K562 (cell line): ENCODE measurements around the gene BCHE. TPM values are rescaled to one million over a fixed set of nuclear protein-coding genes. Genes with fewer than 3 reads are reported as not detected.

Source experiments
- ATAC-seq: fragments of 200-7000 bp; cut with Tn5 transposase; 3 replicates; pipeline ENCODE4 v1.9.1; 2020; ENCODE audit warnings: moderate library complexity
- BruUV-seq: library from RNA; stranded (reverse); fragments of 400-500 nt; replicated peaks from 2 replicates; lab custom pipeline; 2021; lab: Mats Ljungman, UMichigan
- CTCF ChIA-PET: fragments of 300-600 bp; formaldehyde crosslinking; extraction: SDS; loops from one replicate; lab custom pipeline; 2021; ENCODE audit warnings: low intra/inter-chr PET ratio; lab: Yijun Ruan, JAX
- POLR2A ChIA-PET: fragments of 300-600, 350-650 bp; sonication (Branson Sonifier 250); formaldehyde crosslinking; extraction: SDS; loops from one replicate; lab custom pipeline; 2021; ENCODE audit warnings: antibody characterized with exemption, inconsistent platforms; lab: Yijun Ruan, JAX
- DNase-seq, 4 experiments: peaks; one replicate each; pipeline versions ENCODE4 v3.0.0 to v3.0.0-alpha.2; 2011 to 2018; ENCODE audit warnings: low spot score in 3 of 4, mixed read lengths in 3 of 4; ENCODE audit errors: extremely low read depth in 1 of 4
- FAIRE-seq: peaks from 2 replicates; lab custom pipeline; 2011; peaks lifted over from hg19 to GRCh38; lab: Jason Lieb, UNC
- H2AFZ ChIP-seq: 2 replicates; pipeline ENCODE4 v1.6.0; 2011; ENCODE audit warnings: low read depth, low read length, control low read depth, inconsistent platforms
- H3K27ac ChIP-seq: fragments of 200-600 bp; 3 replicates; pipeline ENCODE4 v1.8.0; 2011; ENCODE audit warnings: low read depth, mild to moderate bottlenecking, control low read depth, inconsistent platforms, low read length, moderate library complexity, mixed read lengths; ENCODE audit errors: extremely low read depth
- H3K27me3 ChIP-seq, 2 experiments: fragments of 300-600 bp in 1 of 2; 2 replicates in 1 of 2; 3 replicates in 1 of 2; pipeline versions ENCODE4 v1.6.0 to v1.8.0; 2011; ENCODE audit warnings: inconsistent platforms in 2 of 2, low read length in 2 of 2, mild to moderate bottlenecking in 1 of 2, mixed read lengths in 1 of 2, moderate library complexity in 1 of 2; ENCODE audit not compliant: control insufficient read depth in 2 of 2, insufficient read depth in 2 of 2
- H3K36me3 ChIP-seq: fragments of 300-600 bp; 3 replicates; pipeline ENCODE4 v1.8.0; 2011; ENCODE audit warnings: mild to moderate bottlenecking, low read length, inconsistent platforms; ENCODE audit not compliant: control insufficient read depth, insufficient read depth
- H3K4me1 ChIP-seq, 2 experiments: fragments of 200-600 bp in 1 of 2; replicated peaks in 1 of 2; 2 replicates in 1 of 2; 3 replicates in 1 of 2; pipeline versions ENCODE4 v1.5.1 to v1.8.0; 2011; ENCODE audit warnings: inconsistent platforms in 2 of 2, low read length in 2 of 2, mild to moderate bottlenecking in 1 of 2, mixed read lengths in 1 of 2, moderate library complexity in 1 of 2; ENCODE audit not compliant: control insufficient read depth in 2 of 2, insufficient read depth in 2 of 2
- H3K4me2 ChIP-seq: 2 replicates; pipeline ENCODE4 v1.6.1; 2011; ENCODE audit warnings: low read length, control low read depth, inconsistent platforms, mixed read lengths; ENCODE audit not compliant: insufficient read depth
- H3K4me3 ChIP-seq: fragments of 200-600 bp; sonication (generic), shearing (Covaris generic); 2 replicates; pipeline ENCODE4 v1.5.1; 2016; ENCODE audit warnings: control low read depth, inconsistent platforms
- H3K79me2 ChIP-seq: fragments of 200-600 bp; 3 replicates; pipeline ENCODE4 v1.8.0; 2011; ENCODE audit warnings: low read length, inconsistent platforms; ENCODE audit not compliant: control insufficient read depth, insufficient read depth
- H3K9ac ChIP-seq, 2 experiments: 2 replicates each; pipeline versions ENCODE4 v1.6.0 to v1.6.1; 2011; ENCODE audit warnings: low read depth in 2 of 2, low read length in 2 of 2, control low read depth in 1 of 2, inconsistent platforms in 1 of 2, mild to moderate bottlenecking in 1 of 2, mixed read lengths in 1 of 2; ENCODE audit not compliant: insufficient read depth in 1 of 2
- H3K9me1 ChIP-seq: one replicate; pipeline ENCODE4 v1.6.0; 2011; ENCODE audit warnings: inconsistent platforms, mild to moderate bottlenecking, low read length, moderate library complexity; ENCODE audit not compliant: control insufficient read depth, insufficient read depth
- H3K9me3 ChIP-seq: replicated peaks from 2 replicates; pipeline ENCODE4 v1.5.1; 2011; ENCODE audit warnings: low read depth, low read length, inconsistent platforms; ENCODE audit not compliant: control insufficient read depth, insufficient read depth
- H4K20me1 ChIP-seq: replicated peaks from 2 replicates; pipeline ENCODE4 v1.6.1; 2011; ENCODE audit warnings: low read length, inconsistent platforms, mixed read lengths; ENCODE audit not compliant: control insufficient read depth, insufficient read depth
- DNMT1 ChIP-seq: fragments of 450-650 bp; IDR thresholded peaks from 2 replicates; pipeline ENCODE4 v1.6.1; 2016; ENCODE audit warnings: antibody characterized with exemption, mild to moderate bottlenecking
- ESRRA ChIP-seq: fragments of 450-650 bp; IDR thresholded peaks from 2 replicates; pipeline ENCODE4 v1.6.1; 2014; ENCODE audit warnings: low read depth, mild to moderate bottlenecking, moderate library complexity, borderline replicate concordance
- ESRRB ChIP-seq: fragments of 250-450 bp; sonication (Bioruptor Pico); IDR thresholded peaks from 2 replicates; pipeline ENCODE4 v1.5.0; 2020; ENCODE audit warnings: mild to moderate bottlenecking, moderate library complexity, borderline replicate concordance
- MAFG ChIP-seq: fragments of 450-650 bp; conservative IDR thresholded peaks from 2 replicates; pipeline ENCODE4 v1.6.1; 2016; ENCODE audit warnings: missing genetic modification characterization, missing compliant biosample characterization
- MEF2D ChIP-seq: conservative IDR thresholded peaks from 2 replicates; pipeline ENCODE4 v1.6.1; 2016; ENCODE audit warnings: low read depth, missing genetic modification characterization, missing compliant biosample characterization
- MEIS2 ChIP-seq: fragments of 450-650 bp; IDR thresholded peaks from 2 replicates; pipeline ENCODE4 v1.6.1; 2014; ENCODE audit warnings: mild to moderate bottlenecking; ENCODE audit not compliant: partially characterized antibody
- NBN ChIP-seq: fragments of 450-650 bp; IDR thresholded peaks from 2 replicates; pipeline ENCODE4 v1.6.1; 2016; ENCODE audit warnings: low read depth, mild to moderate bottlenecking
- ZNF707 ChIP-seq: fragments of 250-450 bp; sonication (Bioruptor Pico); conservative IDR thresholded peaks from 2 replicates; pipeline ENCODE4 v1.8.0; 2022; ENCODE audit warnings: inconsistent platforms, mild to moderate bottlenecking, moderate library complexity
- WGBS: fragments of 100-300 bp; shearing (Covaris generic); methylation state at CpG from one replicate; pipeline ENCODE4 v1.1.6; 2016; ENCODE audit warnings: low coverage, mixed read lengths; ENCODE audit not compliant: insufficient coverage; ENCODE audit errors: missing lambda C conversion rate; 5-methylcytosine and 5-hydroxymethylcytosine counted together
- in situ Hi-C: fragments of 300-500 bp; cut with MboI; formaldehyde crosslinking; loops from 4 replicates; pipeline ENCODE4 v1.15.0; 2018; ENCODE audit warnings: inconsistent platforms, mixed read lengths
- intact Hi-C: fragments of 100-400 bp; cut with micrococcal nuclease; formaldehyde crosslinking; loops from 2 replicates; pipeline ENCODE4 v1.14.2; 2022
- polyA plus RNA-seq, 8 experiments: library from polyadenylated mRNA; depleted of rRNA in 4 of 8; stranded (reverse) in 5 of 8; unstranded in 3 of 8; fragments of >200 nt; fragmentation: Nextera tagmentation in 2 of 8; fragmentation: Illumina TruSeq in 1 of 8; extraction: Ambion mirVana in 2 of 8; extraction: Trizol in 1 of 8; gene quantifications; 2 replicates each; pipeline versions ENCODE4 v1.2.1 to v1.2.3, GENCODE V29; 2011 to 2014; ENCODE audit warnings: inconsistent platforms in 1 of 8, missing spikeins in 1 of 8
- total RNA-seq, 7 experiments: library from RNA; depleted of rRNA in 6 of 7; stranded (reverse); fragments of >200 nt in 6 of 7; fragmentation: Illumina TruSeq in 2 of 7; extraction: Trizol in 2 of 7; gene quantifications; 2 replicates each; pipeline versions ENCODE4 v1.2.1 to v1.2.3, GENCODE V29; 2011 to 2021; ENCODE audit warnings: low replicate concordance in 1 of 7
- TF ChIP-seq, protein P1 (sequence below), 2 experiments: IDR thresholded peaks in 1 of 2; conservative IDR thresholded peaks in 1 of 2; 2 replicates each; pipeline ENCODE4 v1.6.1; 2016; ENCODE audit warnings: low read depth in 2 of 2, mild to moderate bottlenecking in 1 of 2, missing compliant biosample characterization in 1 of 2, missing genetic modification characterization in 1 of 2, moderate library complexity in 1 of 2
- TF ChIP-seq, protein P2 (sequence below): fragments of 150-350 bp; IDR thresholded peaks from 2 replicates; pipeline ENCODE4 v1.6.1; 2014; ENCODE audit warnings: low read depth, mild to moderate bottlenecking, low read length, borderline replicate concordance

The BCHE gene
- total and polyA plus RNA-seq, 9 of the 15 experiments (the other 6 are each of a cell fraction or from before 2014, with no cell fraction given) = 0.09 to 0.24 (median 0.12) TPM; not detected in 2

DNA sequence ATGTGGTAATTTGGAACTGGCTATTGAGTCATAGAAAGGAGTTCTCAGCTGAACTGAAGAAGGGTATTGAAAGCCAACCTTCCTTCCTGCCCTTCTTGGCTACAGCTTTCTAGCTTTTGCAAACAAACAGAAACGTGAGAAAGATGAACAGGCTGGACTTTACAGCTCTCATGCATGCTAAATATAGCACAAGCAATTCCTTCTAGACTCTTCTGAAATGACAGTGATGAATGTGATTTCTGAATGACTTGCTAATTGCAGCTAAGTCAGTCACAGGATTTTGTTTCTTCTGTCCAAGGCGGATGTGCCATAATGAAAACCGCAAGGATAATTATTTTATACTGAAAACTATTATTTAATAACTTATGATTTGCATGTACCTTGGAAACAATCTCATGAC lies 36.3 kb downstream of the BCHE start:
- Histone ChIP-seq H3K27me3 (no peaks in the 10 kb centered on the region), H3K79me2 (no peaks in the 10 kb centered on the region), H3K36me3 (no peaks in the 10 kb centered on the region), H4K20me1 (no peaks in the 10 kb centered on the region), H3K4me1 (no peaks in the 10 kb centered on the region), H3K9me3 (0 out of 2 replicates have a peak, but pooled peaks cover 2% of the 10 kb centered on the region), H3K9ac (no peak overlapping the region), H3K4me2 (no peak overlapping the region), H3K27ac (no peak overlapping the region), H3K4me3 (no peak overlapping the region), H2AFZ (no peak overlapping the region), H3K9me1 (no peaks in the 10 kb centered on the region)
- FAIRE-seq = no peak
- no peak for ATAC-seq
- 0% methylated on average over 3 of the region's 3 CpGs for whole genome bisulfite sequencing
- TF ChIP-seq, protein P1, sequence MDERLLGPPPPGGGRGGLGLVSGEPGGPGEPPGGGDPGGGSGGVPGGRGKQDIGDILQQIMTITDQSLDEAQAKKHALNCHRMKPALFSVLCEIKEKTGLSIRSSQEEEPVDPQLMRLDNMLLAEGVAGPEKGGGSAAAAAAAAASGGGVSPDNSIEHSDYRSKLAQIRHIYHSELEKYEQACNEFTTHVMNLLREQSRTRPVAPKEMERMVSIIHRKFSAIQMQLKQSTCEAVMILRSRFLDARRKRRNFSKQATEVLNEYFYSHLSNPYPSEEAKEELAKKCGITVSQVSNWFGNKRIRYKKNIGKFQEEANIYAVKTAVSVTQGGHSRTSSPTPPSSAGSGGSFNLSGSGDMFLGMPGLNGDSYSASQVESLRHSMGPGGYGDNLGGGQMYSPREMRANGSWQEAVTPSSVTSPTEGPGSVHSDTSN (CRISPR knock-in tag; IDR thresholded peaks at IDR 0.05; ENCODE audit: low read depth) = no peak
- TF ChIP-seq, protein P1 (tag; conservative IDR thresholded peaks at IDR 0.05; ENCODE audit: low read depth) = peak; percentile 73
- TF ChIP-seq NBN = no peak
- TF ChIP-seq ESRRB (CRISPR knock-in tag) = no peak
- TF ChIP-seq DNMT1 = no peak
- TF ChIP-seq, protein P2, sequence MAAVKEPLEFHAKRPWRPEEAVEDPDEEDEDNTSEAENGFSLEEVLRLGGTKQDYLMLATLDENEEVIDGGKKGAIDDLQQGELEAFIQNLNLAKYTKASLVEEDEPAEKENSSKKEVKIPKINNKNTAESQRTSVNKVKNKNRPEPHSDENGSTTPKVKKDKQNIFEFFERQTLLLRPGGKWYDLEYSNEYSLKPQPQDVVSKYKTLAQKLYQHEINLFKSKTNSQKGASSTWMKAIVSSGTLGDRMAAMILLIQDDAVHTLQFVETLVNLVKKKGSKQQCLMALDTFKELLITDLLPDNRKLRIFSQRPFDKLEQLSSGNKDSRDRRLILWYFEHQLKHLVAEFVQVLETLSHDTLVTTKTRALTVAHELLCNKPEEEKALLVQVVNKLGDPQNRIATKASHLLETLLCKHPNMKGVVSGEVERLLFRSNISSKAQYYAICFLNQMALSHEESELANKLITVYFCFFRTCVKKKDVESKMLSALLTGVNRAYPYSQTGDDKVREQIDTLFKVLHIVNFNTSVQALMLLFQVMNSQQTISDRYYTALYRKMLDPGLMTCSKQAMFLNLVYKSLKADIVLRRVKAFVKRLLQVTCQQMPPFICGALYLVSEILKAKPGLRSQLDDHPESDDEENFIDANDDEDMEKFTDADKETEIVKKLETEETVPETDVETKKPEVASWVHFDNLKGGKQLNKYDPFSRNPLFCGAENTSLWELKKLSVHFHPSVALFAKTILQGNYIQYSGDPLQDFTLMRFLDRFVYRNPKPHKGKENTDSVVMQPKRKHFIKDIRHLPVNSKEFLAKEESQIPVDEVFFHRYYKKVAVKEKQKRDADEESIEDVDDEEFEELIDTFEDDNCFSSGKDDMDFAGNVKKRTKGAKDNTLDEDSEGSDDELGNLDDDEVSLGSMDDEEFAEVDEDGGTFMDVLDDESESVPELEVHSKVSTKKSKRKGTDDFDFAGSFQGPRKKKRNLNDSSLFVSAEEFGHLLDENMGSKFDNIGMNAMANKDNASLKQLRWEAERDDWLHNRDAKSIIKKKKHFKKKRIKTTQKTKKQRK = no peak
- no peak for TF ChIP-seq ESRRA
- no peak for TF ChIP-seq ZNF707
- peak; percentile 43; the same call in 1 of the 2 replicates for TF ChIP-seq MAFG (tag)
- TF ChIP-seq MEF2D (tag) = peak; percentile 85
- TF ChIP-seq MEIS2 = peak; percentile 54
- DNase-seq = no peak
- ChIA-PET CTCF (no interaction called here), POLR2A (no interaction called here)
- in situ Hi-C loops (no loop called here), intact Hi-C loops (no loop called here)
- BruUV-seq = no TSS peak
